GM21723 (cell line): ENCODE results near the gene CASQ1.

Source experiments
- ATAC-seq: cut with Tn5 transposase; IDR thresholded peaks from one replicate; pipeline ENCODE4 v1.9.1; 2021; ENCODE audit warnings: mild to moderate bottlenecking, moderate library complexity; ENCODE audit not compliant: unreplicated experiment

The CASQ1 gene

GRCh38 chr1:160224606-160225005, 34.2 kb downstream of the CASQ1 start:
- no peak for ATAC-seq

GRCh38 chr1:160225345-160225744, 35.0 kb downstream of the CASQ1 start:
- ATAC-seq, result no peak

GRCh38 chr1:160226623-160227022, 36.2 kb downstream of the CASQ1 start:
- no peak for ATAC-seq

- ATAC-seq, result no peak
Observed at GRCh38 chr1:160227034-160227433, 36.7 kb downstream of the CASQ1 start.

- no peak for ATAC-seq
Observed at GRCh38 chr1:160227561-160227960, 37.2 kb downstream of the CASQ1 start.

GRCh38 chr1:160228431-160228830, 38.1 kb downstream of the CASQ1 start:
- no peak for ATAC-seq

GRCh38 chr1:160232911-160233310, 42.5 kb downstream of the CASQ1 start:
- no peak for ATAC-seq

GRCh38 chr1:160236806-160237205, 46.4 kb downstream of the CASQ1 start:
- no peak for ATAC-seq

- no peak for ATAC-seq
Observed at GRCh38 chr1:160237558-160237957, 47.2 kb downstream of the CASQ1 start.

GRCh38 chr1:160238408-160238807, 48.0 kb downstream of the CASQ1 start:
- ATAC-seq, result no peak

- ATAC-seq, result no peak
Observed at GRCh38 chr1:160239582-160240299, 49.4 kb downstream of the CASQ1 start.

GRCh38 chr1:160243767-160244166, 53.4 kb downstream of the CASQ1 start:
- ATAC-seq, result no peak

- no peak for ATAC-seq
Observed at GRCh38 chr1:160244209-160244608, 53.8 kb downstream of the CASQ1 start.

- ATAC-seq, result no peak
Observed at GRCh38 chr1:160245434-160245833, 55.1 kb downstream of the CASQ1 start.

GRCh38 chr1:160247053-160247452, 56.7 kb downstream of the CASQ1 start:
- no peak for ATAC-seq

GRCh38 chr1:160251011-160251410, 60.6 kb downstream of the CASQ1 start:
- no peak for ATAC-seq
